B cell (primary cell): ENCODE data around the gene HSD17B12.

Experiments
- CTCF ChIP-seq: fragments of 200-600 bp; IDR thresholded peaks from one replicate; pipeline ENCODE4 v1.8.0; 2022; ENCODE audit warnings: antibody characterized with exemption, mild to moderate bottlenecking
- EZH2 ChIP-seq: IDR thresholded peaks from 2 replicates; pipeline ENCODE4 v1.6.1; 2012; ENCODE audit warnings: borderline replicate concordance, low read depth, mild to moderate bottlenecking, moderate library complexity, low read length; ENCODE audit not compliant: insufficient read depth, poor library complexity, severe bottlenecking

- TF ChIP-seq CTCF (no peak), EZH2 (no peak)
These were observed 223.4 kb downstream of the HSD17B12 start for GRCh38 chr11:43903969-43904368.
